IPS-15b (cell line): ENCODE measurements around the gene RAB31.

ENCODE experiments used
- H3K27me3 ChIP-seq: one replicate; pipeline ENCODE4 v1.6.1; 2013; ENCODE audit warnings: low read length; ENCODE audit not compliant: control insufficient read depth, insufficient read depth
- H3K36me3 ChIP-seq: one replicate; pipeline ENCODE4 v1.6.1; 2013; ENCODE audit warnings: low read length; ENCODE audit not compliant: control insufficient read depth, insufficient read depth
- H3K4me1 ChIP-seq: one replicate; pipeline ENCODE4 v1.6.1; 2013; ENCODE audit warnings: mild to moderate bottlenecking, low read length; ENCODE audit not compliant: control insufficient read depth, insufficient read depth
- H3K4me3 ChIP-seq: one replicate; pipeline ENCODE4 v1.5.1; 2013; ENCODE audit warnings: low read depth, low read length
- H3K9ac ChIP-seq: one replicate; pipeline ENCODE4 v1.6.1; 2013; ENCODE audit warnings: low read depth, mild to moderate bottlenecking, low read length
- H3K9me3 ChIP-seq: one replicate; pipeline ENCODE4 v1.6.1; 2013; ENCODE audit warnings: mild to moderate bottlenecking, low read length; ENCODE audit not compliant: control insufficient read depth, insufficient read depth

The RAB31 gene

GRCh38 chr18:9716780-9717563, 8.9 kb downstream of the RAB31 start:
- Histone ChIP-seq H3K27me3 (peaks cover 29% of the 10 kb centered on the region), H3K4me3 (no peak overlapping the region), H3K9ac (no peak overlapping the region), H3K9me3 (no peaks in the 10 kb centered on the region), H3K36me3 (no peaks in the 10 kb centered on the region), H3K4me1 (peaks cover under 1% of the 10 kb centered on the region)

- Histone ChIP-seq H3K4me1 (no peaks in the 10 kb centered on the region), H3K36me3 (no peaks in the 10 kb centered on the region), H3K4me3 (no peak overlapping the region), H3K9ac (no peak overlapping the region), H3K27me3 (peaks cover 9% of the 10 kb centered on the region), H3K9me3 (no peaks in the 10 kb centered on the region)
These were observed 11.4 kb downstream of the RAB31 start for GRCh38 chr18:9719421-9719981.

DNA sequence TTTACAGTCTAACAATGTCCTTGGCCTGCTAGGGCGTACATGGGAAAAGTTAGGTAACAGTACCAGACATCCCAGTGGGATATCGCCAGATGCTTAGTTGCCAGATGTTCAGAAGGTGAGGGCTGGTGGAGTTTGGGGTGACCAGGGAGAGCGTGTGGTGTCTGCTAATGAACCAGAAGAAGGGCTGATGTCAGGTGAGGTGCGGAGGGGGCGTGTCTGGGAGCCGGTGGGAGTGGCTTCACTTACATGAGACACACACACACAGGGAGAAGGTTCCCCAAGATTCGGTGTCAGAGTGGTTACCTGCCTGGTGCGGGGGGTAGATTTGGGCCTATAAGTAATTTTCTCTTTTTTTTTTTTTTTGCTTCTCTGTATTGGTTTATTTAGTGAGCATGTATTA, 12.2 kb downstream of the RAB31 start:
- no peaks in the 10 kb centered on the region for H3K36me3 ChIP-seq
- no peak overlapping the region for H3K4me3 ChIP-seq
- H3K4me1 ChIP-seq = no peaks in the 10 kb centered on the region
- H3K27me3 ChIP-seq = peaks cover 3% of the 10 kb centered on the region
- H3K9me3 ChIP-seq = no peaks in the 10 kb centered on the region
- H3K9ac ChIP-seq = no peak overlapping the region

DNA sequence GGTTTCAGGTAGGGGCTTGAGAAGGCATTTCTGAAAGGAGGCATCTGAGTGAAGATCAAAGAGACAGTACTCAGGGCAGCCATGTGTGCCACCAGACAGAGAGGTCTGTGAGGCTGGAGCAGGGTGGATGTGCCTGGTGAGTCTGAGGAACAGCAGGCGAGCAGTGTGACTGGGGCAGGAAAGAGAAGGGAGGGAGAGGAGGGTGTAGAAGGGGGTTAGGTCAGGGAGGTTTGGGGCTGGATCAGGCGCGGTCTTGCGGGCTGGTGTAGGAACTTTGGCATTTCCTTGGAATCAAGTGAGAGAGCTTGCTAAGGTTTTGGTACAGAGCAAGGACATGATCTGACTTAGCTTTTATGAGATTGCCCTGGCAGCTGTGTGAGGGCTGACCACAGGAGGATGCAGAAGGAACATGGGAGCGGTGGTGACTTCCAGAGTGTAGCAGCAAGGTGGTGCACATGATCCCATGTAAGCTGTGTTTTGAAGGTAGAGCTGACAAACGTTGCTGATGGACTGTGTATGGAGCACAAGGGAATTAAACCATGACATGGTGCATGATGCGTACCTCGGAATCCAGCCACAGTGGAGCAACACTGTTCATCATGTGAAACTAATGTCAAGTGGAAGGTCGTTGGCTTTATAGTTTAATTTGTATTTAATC, 13.9 kb downstream of the RAB31 start:
- Histone ChIP-seq H3K9me3 (no peaks in the 10 kb centered on the region), H3K9ac (no peak overlapping the region), H3K4me1 (no peaks in the 10 kb centered on the region), H3K4me3 (no peak overlapping the region), H3K36me3 (no peaks in the 10 kb centered on the region), H3K27me3 (no peaks in the 10 kb centered on the region)

DNA sequence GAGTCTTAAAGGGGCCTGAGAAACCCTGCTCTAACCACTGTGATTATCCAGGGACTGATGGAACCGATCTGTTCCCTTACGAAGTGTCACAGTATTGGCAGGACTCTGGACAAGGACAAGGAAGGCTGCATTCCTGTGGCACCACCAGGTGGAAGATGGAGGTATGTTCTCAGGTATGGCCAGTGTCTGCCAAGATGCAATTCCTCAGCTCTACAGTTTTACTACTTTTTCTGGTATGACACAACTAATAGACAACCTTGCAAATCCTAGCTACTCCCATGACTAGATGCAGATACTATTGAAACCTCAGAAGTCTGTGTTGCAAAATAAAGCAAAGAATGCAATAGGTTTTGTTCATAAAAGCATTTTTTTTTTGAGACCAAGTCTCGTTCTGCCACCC, 14.6 kb downstream of the RAB31 start:
- Histone ChIP-seq H3K4me3 (no peak overlapping the region), H3K4me1 (no peaks in the 10 kb centered on the region), H3K9me3 (no peaks in the 10 kb centered on the region), H3K27me3 (no peaks in the 10 kb centered on the region), H3K9ac (no peak overlapping the region), H3K36me3 (no peaks in the 10 kb centered on the region)

DNA sequence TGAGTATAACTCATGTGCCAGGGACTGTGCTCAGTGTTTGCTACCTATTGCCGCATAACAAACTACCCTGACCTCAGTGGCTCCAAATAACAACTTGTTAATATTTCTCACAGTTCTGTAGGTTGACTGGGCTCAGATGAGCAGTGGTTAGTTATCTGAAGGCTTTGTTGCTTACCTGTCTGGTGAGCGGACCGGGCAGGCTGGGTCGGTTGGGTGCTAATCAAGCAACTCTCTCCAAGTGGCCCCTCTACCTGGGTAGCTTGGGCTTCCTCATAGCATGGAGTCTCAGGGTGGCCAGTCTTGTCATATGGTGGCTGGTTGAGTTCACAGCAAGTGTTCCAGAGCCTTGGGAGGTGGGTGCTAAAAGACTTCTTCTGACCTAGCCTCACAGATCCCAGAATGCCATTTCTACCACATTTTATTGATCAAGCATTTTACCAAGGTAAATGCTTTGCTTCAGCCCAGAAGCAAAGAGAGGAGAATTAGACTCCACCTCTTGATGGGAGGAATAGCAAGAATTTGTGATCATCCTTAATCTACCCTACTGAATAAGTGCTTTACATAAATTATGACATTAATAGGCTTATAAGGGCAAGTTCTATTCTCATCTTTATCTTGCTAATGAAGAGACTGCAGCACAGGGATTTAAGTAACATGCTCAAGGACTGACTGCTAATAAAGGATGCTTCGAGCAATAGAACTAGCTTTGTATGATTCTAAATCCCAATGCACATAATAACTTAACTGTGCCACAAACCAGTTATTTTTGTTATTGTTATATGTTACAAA, 16.9 kb downstream of the RAB31 start:
- Histone ChIP-seq H3K27me3 (no peaks in the 10 kb centered on the region), H3K9ac (no peak overlapping the region), H3K36me3 (no peaks in the 10 kb centered on the region), H3K4me1 (no peaks in the 10 kb centered on the region), H3K9me3 (no peaks in the 10 kb centered on the region), H3K4me3 (no peak overlapping the region)

DNA sequence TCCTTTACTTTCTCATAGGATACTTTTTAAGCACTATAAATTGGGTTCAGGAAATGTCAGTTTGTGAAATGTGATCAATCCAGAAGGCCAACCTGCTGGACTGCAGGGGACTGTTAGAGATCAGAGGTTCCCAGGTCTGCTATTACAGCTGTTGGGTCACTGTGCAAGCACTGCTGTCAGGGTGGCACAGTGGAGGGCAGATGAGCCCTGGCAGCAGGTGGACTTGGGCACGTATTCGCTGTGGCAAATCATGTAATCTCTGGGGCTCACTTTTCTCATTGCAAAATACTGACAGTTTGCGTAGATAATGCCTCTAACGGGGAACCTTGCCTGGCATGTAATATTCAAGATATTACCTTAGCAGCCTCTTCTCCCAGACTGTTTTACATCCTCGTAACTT, 18.1 kb downstream of the RAB31 start:
- Histone ChIP-seq H3K9ac (no peak overlapping the region), H3K4me1 (no peaks in the 10 kb centered on the region), H3K4me3 (no peak overlapping the region), H3K36me3 (no peaks in the 10 kb centered on the region), H3K27me3 (no peaks in the 10 kb centered on the region), H3K9me3 (no peaks in the 10 kb centered on the region)

- no peaks in the 10 kb centered on the region for H3K27me3 ChIP-seq
- H3K4me1 ChIP-seq = no peaks in the 10 kb centered on the region
- no peaks in the 10 kb centered on the region for H3K9me3 ChIP-seq
- H3K9ac ChIP-seq = no peak overlapping the region
- H3K36me3 ChIP-seq = no peaks in the 10 kb centered on the region
- H3K4me3 ChIP-seq = no peak overlapping the region
These were observed 18.8 kb downstream of the RAB31 start for GRCh38 chr18:9726936-9727335.

DNA sequence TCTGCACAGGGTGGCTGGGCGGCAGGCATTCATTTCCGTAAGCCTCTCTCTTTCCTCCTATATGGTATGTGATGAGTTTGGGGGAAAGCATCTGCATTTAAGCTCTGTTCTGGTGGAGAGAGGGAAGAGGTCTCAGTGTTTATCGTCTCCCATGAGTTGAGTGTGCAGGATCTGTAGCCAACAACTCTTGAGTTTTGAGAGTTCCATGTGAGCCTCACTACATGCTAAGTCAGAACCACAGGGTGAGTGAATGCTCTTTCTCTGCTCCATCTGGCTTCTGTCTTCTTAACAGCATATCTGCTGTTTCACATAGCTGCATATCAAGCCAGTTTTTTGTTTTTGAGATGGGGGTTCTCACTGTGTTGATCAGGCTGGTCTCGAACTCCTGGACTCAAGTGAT, 22.7 kb downstream of the RAB31 start:
- H3K4me1 ChIP-seq = no peaks in the 10 kb centered on the region
- H3K4me3 ChIP-seq = no peak overlapping the region
- H3K36me3 ChIP-seq = no peaks in the 10 kb centered on the region
- H3K9ac ChIP-seq = no peak overlapping the region
- no peaks in the 10 kb centered on the region for H3K27me3 ChIP-seq
- no peaks in the 10 kb centered on the region for H3K9me3 ChIP-seq

DNA sequence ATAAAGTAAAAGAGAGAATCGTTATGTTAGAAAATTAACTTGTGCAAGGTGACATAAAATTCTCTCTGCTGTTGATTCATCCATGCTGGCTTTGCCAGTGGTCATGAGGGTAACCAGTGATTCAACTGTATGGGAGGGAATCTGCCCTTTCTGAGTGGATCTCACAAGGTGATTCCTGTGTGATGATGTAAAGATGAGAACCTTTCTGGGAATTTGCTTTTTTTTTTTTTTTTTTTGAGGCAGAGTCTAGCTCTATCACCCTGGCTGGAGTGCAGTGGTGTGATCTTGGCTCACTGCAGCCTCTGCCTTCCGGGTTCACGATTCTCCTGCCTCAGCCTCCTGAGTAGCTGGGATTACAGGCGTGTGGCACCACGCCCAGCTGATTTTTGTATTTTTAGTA, 23.3 kb downstream of the RAB31 start:
- Histone ChIP-seq H3K4me3 (no peak overlapping the region), H3K27me3 (no peaks in the 10 kb centered on the region), H3K9me3 (no peaks in the 10 kb centered on the region), H3K9ac (no peak overlapping the region), H3K4me1 (no peaks in the 10 kb centered on the region), H3K36me3 (no peaks in the 10 kb centered on the region)

- Histone ChIP-seq H3K9me3 (no peaks in the 10 kb centered on the region), H3K36me3 (no peaks in the 10 kb centered on the region), H3K27me3 (no peaks in the 10 kb centered on the region), H3K9ac (no peak overlapping the region), H3K4me3 (no peak overlapping the region), H3K4me1 (no peaks in the 10 kb centered on the region)
These were observed 23.9 kb downstream of the RAB31 start for GRCh38 chr18:9732031-9732430.
